DND-41 (cell line): ENCODE data around the gene TEKT4.
"Not testable (repeated sequence)": the region's sequence is repeated elsewhere in the genome, so short reads cannot be mapped to it uniquely, and the experiment has no call there.

ENCODE experiments used
- CTCF ChIP-seq: IDR thresholded peaks from 2 replicates; pipeline ENCODE4 v1.5.1; 2012; ENCODE audit warnings: borderline replicate concordance, low read length, moderate library complexity, mild to moderate bottlenecking; ENCODE audit not compliant: poor library complexity, severe bottlenecking; ENCODE audit errors: extremely low read depth
- EZH2 ChIP-seq: IDR thresholded peaks from 3 replicates; pipeline ENCODE4 v1.6.1; 2012; ENCODE audit warnings: borderline replicate concordance, low read depth, mild to moderate bottlenecking, moderate library complexity, low read length, inconsistent platforms; ENCODE audit not compliant: severe bottlenecking

- TF ChIP-seq CTCF, EZH2: not testable (repeated sequence)
Observed at GRCh38 chr2:94839224-94839623, 32.0 kb upstream of the TEKT4 start.
